K562 (cell line): ENCODE data around the gene PLCB1.

Experiments
- TF ChIP-seq, protein P1 (sequence below): sonication (generic); formaldehyde crosslinking; IDR thresholded peaks from 2 replicates; pipeline ENCODE4 v1.9.0; 2022; ENCODE audit warnings: mild to moderate bottlenecking, missing genetic modification reagents
- TF ChIP-seq, protein P2 (sequence below), 2 experiments: fragments of 450-650 bp; conservative IDR thresholded peaks; 2 replicates each; pipeline ENCODE4 v1.6.1; 2017; ENCODE audit warnings: mild to moderate bottlenecking in 2 of 2, moderate library complexity in 2 of 2

DNA sequence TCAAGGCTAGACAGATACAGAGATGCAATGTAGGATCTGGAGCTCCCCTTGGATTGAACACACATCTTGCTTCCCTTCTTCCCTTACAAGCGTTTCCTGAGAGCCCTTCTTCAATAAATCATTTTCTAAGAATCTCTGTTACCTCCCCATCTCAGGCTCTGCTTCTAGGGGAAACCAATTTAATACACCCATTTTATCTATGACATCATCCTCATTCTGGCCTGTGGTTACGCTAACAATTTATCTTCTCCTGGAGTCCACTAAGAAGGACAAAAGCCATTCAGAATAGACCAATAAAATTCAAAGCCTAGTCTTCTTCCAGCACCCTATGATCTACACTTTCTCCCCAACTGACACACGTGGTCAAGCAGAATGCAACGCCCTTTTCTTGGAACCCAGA lies 390.1 kb downstream of the PLCB1 start:
- TF ChIP-seq, protein P1, sequence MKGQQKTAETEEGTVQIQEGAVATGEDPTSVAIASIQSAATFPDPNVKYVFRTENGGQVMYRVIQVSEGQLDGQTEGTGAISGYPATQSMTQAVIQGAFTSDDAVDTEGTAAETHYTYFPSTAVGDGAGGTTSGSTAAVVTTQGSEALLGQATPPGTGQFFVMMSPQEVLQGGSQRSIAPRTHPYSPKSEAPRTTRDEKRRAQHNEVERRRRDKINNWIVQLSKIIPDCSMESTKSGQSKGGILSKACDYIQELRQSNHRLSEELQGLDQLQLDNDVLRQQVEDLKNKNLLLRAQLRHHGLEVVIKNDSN (CRISPR knock-in tag), result no peak
- TF ChIP-seq, protein P2, sequence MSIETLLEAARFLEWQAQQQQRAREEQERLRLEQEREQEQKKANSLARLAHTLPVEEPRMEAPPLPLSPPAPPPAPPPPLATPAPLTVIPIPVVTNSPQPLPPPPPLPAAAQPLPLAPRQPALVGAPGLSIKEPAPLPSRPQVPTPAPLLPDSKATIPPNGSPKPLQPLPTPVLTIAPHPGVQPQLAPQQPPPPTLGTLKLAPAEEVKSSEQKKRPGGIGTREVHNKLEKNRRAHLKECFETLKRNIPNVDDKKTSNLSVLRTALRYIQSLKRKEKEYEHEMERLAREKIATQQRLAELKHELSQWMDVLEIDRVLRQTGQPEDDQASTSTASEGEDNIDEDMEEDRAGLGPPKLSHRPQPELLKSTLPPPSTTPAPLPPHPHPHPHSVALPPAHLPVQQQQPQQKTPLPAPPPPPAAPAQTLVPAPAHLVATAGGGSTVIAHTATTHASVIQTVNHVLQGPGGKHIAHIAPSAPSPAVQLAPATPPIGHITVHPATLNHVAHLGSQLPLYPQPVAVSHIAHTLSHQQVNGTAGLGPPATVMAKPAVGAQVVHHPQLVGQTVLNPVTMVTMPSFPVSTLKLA (conservative IDR thresholded peaks at IDR 0.05), result no peak
